Stromal cell of bone marrow (primary cell): ENCODE measurements around the gene GRIPAP1.
"Not testable (repeated sequence)": the region's sequence is repeated elsewhere in the genome, so short reads cannot be mapped to it uniquely, and the experiment has no call there.

Source experiments
- DNase-seq: peaks from one replicate; pipeline ENCODE4 v3.0.0-alpha.2; 2012; ENCODE audit warnings: low read depth

Gene GRIPAP1

GRCh38 chrX:48997455-48997854 lies 4.6 kb downstream of the GRIPAP1 start:
- DNase-seq = no peak

- no peak for DNase-seq
Measured at GRCh38 chrX:48996969-48997368, 5.1 kb downstream of the GRIPAP1 start.

- no peak for DNase-seq
Measured at GRCh38 chrX:48992341-48992740, 9.7 kb downstream of the GRIPAP1 start.

- no peak for DNase-seq
Measured at GRCh38 chrX:48989483-48989882, 12.6 kb downstream of the GRIPAP1 start.

GRCh38 chrX:48983896-48984295 lies 18.2 kb downstream of the GRIPAP1 start:
- DNase-seq = no peak

GRCh38 chrX:48983081-48983480 lies 19.0 kb downstream of the GRIPAP1 start:
- DNase-seq = no peak

GRCh38 chrX:48981178-48981577 lies 20.9 kb downstream of the GRIPAP1 start:
- no peak for DNase-seq

- not testable (repeated sequence) for DNase-seq
Measured at GRCh38 chrX:48980341-48980740, 21.7 kb downstream of the GRIPAP1 start.

GRCh38 chrX:48978226-48978625 lies 23.8 kb downstream of the GRIPAP1 start:
- no peak for DNase-seq

GRCh38 chrX:48976086-48976485 lies 26.0 kb downstream of the GRIPAP1 start:
- DNase-seq = no peak

- DNase-seq = no peak
Measured at GRCh38 chrX:48975541-48975940, 26.5 kb downstream of the GRIPAP1 start.

GRCh38 chrX:48975041-48975440 lies 27.0 kb downstream of the GRIPAP1 start:
- no peak for DNase-seq

- DNase-seq = no peak
Measured at GRCh38 chrX:48974574-48974973, 27.5 kb downstream of the GRIPAP1 start.

GRCh38 chrX:48974033-48974432 lies 28.0 kb downstream of the GRIPAP1 start:
- DNase-seq = no peak

GRCh38 chrX:48972220-48973164 lies 29.6 kb downstream of the GRIPAP1 start:
- DNase-seq = peak; percentile 18

- peak; percentile 30 for DNase-seq
Measured at GRCh38 chrX:48971249-48972219, 30.5 kb downstream of the GRIPAP1 start, which contains the start of gene KCND1. Gene KCND1 (minus strand): TSS chrX:48971844. CDS start chrX:48970271, 1,573 bp downstream.

GRCh38 chrX:48969471-48969870 lies 32.6 kb downstream of the GRIPAP1 start:
- no peak for DNase-seq

- DNase-seq = no peak
Measured at GRCh38 chrX:48968377-48968776, 33.7 kb downstream of the GRIPAP1 start.

- no peak for DNase-seq
Measured at GRCh38 chrX:48966796-48967579, 35.1 kb downstream of the GRIPAP1 start.

GRCh38 chrX:48965959-48966358 lies 36.1 kb downstream of the GRIPAP1 start:
- no peak for DNase-seq

GRCh38 chrX:48961585-48962091 lies 40.4 kb downstream of the GRIPAP1 start:
- DNase-seq = no peak
